Measurements from ENCODE around the gene SLF2.

- TF ChIP-seq POLR2AphosphoS5 (IDR thresholded peaks at IDR 0.05): no peak
- TF ChIP-seq, protein P1, sequence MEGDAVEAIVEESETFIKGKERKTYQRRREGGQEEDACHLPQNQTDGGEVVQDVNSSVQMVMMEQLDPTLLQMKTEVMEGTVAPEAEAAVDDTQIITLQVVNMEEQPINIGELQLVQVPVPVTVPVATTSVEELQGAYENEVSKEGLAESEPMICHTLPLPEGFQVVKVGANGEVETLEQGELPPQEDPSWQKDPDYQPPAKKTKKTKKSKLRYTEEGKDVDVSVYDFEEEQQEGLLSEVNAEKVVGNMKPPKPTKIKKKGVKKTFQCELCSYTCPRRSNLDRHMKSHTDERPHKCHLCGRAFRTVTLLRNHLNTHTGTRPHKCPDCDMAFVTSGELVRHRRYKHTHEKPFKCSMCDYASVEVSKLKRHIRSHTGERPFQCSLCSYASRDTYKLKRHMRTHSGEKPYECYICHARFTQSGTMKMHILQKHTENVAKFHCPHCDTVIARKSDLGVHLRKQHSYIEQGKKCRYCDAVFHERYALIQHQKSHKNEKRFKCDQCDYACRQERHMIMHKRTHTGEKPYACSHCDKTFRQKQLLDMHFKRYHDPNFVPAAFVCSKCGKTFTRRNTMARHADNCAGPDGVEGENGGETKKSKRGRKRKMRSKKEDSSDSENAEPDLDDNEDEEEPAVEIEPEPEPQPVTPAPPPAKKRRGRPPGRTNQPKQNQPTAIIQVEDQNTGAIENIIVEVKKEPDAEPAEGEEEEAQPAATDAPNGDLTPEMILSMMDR (IDR thresholded peaks at IDR 0.05): no peak
- no peak for TF ChIP-seq POLR2A (IDR thresholded peaks at IDR 0.05)
- no peak for TF ChIP-seq EP300 (IDR thresholded peaks at IDR 0.05)
Measured at GRCh38 chr10:100896876-100897461, 15.8 kb upstream of the SLF2 start.
